OCI-LY7 (cell line): ENCODE measurements around the gene TNFRSF8. TPM values are rescaled to one million over a fixed set of nuclear protein-coding genes. Genes with fewer than 3 reads are reported as not detected.

ENCODE experiments used
- BruUV-seq: library from RNA; stranded (reverse); fragments of 400-500 nt; replicated peaks from 2 replicates; lab custom pipeline; 2021; lab: Mats Ljungman, UMichigan
- CTCF ChIA-PET: fragments of 300-600 bp; sonication (Branson Sonifier 250); formaldehyde crosslinking; loops from one replicate; lab custom pipeline; 2022; ENCODE audit warnings: antibody characterized with exemption; ENCODE audit not compliant: unreplicated experiment; lab: Charles Lee
- POLR2A ChIA-PET: fragments of 300-600 bp; sonication (Branson Sonifier 250); formaldehyde crosslinking; loops from one replicate; lab custom pipeline; 2022; ENCODE audit warnings: antibody characterized with exemption; lab: Charles Lee
- DNase-seq: peaks from one replicate; pipeline ENCODE4 v3.0.0-alpha.2; 2015; ENCODE audit warnings: low spot score
- H2AFZ ChIP-seq: fragments of 200-600 bp; sonication (generic), shearing (Covaris generic); 2 replicates; pipeline ENCODE4 v1.6.1; 2014; ENCODE audit warnings: mild to moderate bottlenecking, antibody characterized with exemption, low read length, moderate library complexity
- H3K27ac ChIP-seq: fragments of 200-600 bp; sonication (generic); 2 replicates; pipeline ENCODE4 v1.5.1; 2014; ENCODE audit warnings: mixed run types, low read depth, mild to moderate bottlenecking, moderate library complexity, low read length, inconsistent platforms; ENCODE audit not compliant: poor library complexity, severe bottlenecking
- H3K36me3 ChIP-seq: fragments of 200-600 bp; sonication (generic); 2 replicates; pipeline ENCODE4 v1.6.1; 2014; ENCODE audit warnings: mild to moderate bottlenecking, antibody characterized with exemption, low read length, moderate library complexity, mixed read lengths; ENCODE audit not compliant: insufficient read depth
- H3K4me1 ChIP-seq: fragments of 200-600 bp; sonication (generic); 2 replicates; pipeline ENCODE4 v1.5.1; 2014; ENCODE audit warnings: mild to moderate bottlenecking, low read length; ENCODE audit not compliant: insufficient read depth, poor library complexity, severe bottlenecking
- H3K4me2 ChIP-seq: fragments of 200-600 bp; sonication (generic); 2 replicates; pipeline ENCODE4 v1.6.1; 2014; ENCODE audit warnings: mild to moderate bottlenecking, low read length
- H3K4me3 ChIP-seq: fragments of 200-600 bp; sonication (generic); 2 replicates; pipeline ENCODE4 v1.5.1; 2014; ENCODE audit warnings: mild to moderate bottlenecking, low read depth, low read length; ENCODE audit not compliant: poor library complexity, severe bottlenecking
- H3K79me2 ChIP-seq: fragments of 200-600 bp; sonication (generic); 2 replicates; pipeline ENCODE4 v1.6.1; 2016; ENCODE audit warnings: low read depth, mild to moderate bottlenecking, low read length, moderate library complexity, mixed read lengths; ENCODE audit not compliant: insufficient read depth
- H3K9me2 ChIP-seq: fragments of 200-600 bp; sonication (generic); 2 replicates; pipeline ENCODE4 v1.6.1; 2016; ENCODE audit warnings: mild to moderate bottlenecking, low read length, mixed read lengths; ENCODE audit not compliant: insufficient read depth
- H3K9me3 ChIP-seq: fragments of 200-600 bp; sonication (generic); 2 replicates; pipeline ENCODE4 v1.6.1; 2014; ENCODE audit warnings: mild to moderate bottlenecking, mixed run types, low read length, mixed read lengths
- H4K20me1 ChIP-seq: fragments of 200-600 bp; sonication (generic); 2 replicates; pipeline ENCODE4 v1.6.1; 2014; ENCODE audit warnings: mild to moderate bottlenecking, antibody characterized with exemption, low read length, moderate library complexity, mixed read lengths; ENCODE audit not compliant: insufficient read depth
- EZH2phosphoT487 ChIP-seq: fragments of 200-600 bp; sonication (generic); IDR thresholded peaks from 2 replicates; pipeline ENCODE4 v1.6.1; 2018; ENCODE audit warnings: low read depth, borderline replicate concordance, mild to moderate bottlenecking, mixed run types, antibody characterized with exemption, low read length, moderate library complexity, mixed read lengths
- intact Hi-C: fragments of 100-400 bp; cut with micrococcal nuclease; formaldehyde crosslinking; loops from one replicate; pipeline ENCODE4 v1.10.0; 2022; ENCODE audit not compliant: unreplicated experiment
- total RNA-seq, 2 experiments: library from RNA; depleted of rRNA in 1 of 2; stranded (reverse); fragments of >200 nt in 1 of 2; shearing (Covaris generic) in 1 of 2; gene quantifications; 2 replicates each; pipeline ENCODE4 v1.2.3, GENCODE V29; 2014 to 2022
- TF ChIP-seq, protein P1 (sequence below): fragments of 200-600 bp; sonication (generic); conservative IDR thresholded peaks from 2 replicates; pipeline ENCODE4 v1.5.1; 2014; ENCODE audit warnings: mild to moderate bottlenecking, antibody characterized with exemption, low read length, moderate library complexity, mixed read lengths

The TNFRSF8 gene
- total RNA-seq, 2 experiments from 2014 or later: 0.29 TPM; not detected in 1

DNA sequence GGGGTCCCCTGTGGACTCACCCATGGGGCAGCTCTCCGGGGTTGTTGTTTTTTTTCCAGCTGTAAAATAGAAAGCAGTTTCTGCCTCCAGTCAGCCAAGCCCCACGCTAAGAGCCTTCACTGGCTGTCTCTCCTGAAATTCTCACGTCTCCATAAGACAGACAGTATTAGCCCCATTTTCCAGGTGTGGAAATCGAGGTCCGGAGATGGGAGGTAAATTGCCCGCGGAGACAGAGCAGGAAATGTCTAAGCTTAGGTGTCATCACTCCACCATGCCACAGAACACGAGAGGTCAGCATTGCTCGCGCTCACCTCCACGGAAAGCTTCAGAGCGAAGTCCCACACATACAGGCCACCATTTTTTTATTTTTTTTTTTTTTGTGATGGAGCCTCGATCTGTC lies 44.6 kb downstream of the TNFRSF8 start:
- TF ChIP-seq EZH2phosphoT487: no peak
- TF ChIP-seq, protein P1, sequence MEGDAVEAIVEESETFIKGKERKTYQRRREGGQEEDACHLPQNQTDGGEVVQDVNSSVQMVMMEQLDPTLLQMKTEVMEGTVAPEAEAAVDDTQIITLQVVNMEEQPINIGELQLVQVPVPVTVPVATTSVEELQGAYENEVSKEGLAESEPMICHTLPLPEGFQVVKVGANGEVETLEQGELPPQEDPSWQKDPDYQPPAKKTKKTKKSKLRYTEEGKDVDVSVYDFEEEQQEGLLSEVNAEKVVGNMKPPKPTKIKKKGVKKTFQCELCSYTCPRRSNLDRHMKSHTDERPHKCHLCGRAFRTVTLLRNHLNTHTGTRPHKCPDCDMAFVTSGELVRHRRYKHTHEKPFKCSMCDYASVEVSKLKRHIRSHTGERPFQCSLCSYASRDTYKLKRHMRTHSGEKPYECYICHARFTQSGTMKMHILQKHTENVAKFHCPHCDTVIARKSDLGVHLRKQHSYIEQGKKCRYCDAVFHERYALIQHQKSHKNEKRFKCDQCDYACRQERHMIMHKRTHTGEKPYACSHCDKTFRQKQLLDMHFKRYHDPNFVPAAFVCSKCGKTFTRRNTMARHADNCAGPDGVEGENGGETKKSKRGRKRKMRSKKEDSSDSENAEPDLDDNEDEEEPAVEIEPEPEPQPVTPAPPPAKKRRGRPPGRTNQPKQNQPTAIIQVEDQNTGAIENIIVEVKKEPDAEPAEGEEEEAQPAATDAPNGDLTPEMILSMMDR: no peak
- no peaks in the 10 kb centered on the region for H3K36me3 ChIP-seq
- H3K4me2 ChIP-seq: no peak overlapping the region
- DNase-seq: no peak
- H3K79me2 ChIP-seq: no peaks in the 10 kb centered on the region
- no TSS peak for BruUV-seq
- intact Hi-C loops: no loop called here
- no peak overlapping the region for H3K4me3 ChIP-seq
- no peaks in the 10 kb centered on the region for H3K4me1 ChIP-seq
- H3K9me2 ChIP-seq: no peaks in the 10 kb centered on the region
- no peak overlapping the region for H3K27ac ChIP-seq
- no peaks in the 10 kb centered on the region for H4K20me1 ChIP-seq
- ChIA-PET CTCF (no interaction called here), POLR2A (interaction anchor here (0.6 to 1.1 kb wide), 2 partner anchors 32 to 265 kb away, joined by 4 to 5 read pairs; no protein-coding TSS in a partner anchor)
- H2AFZ ChIP-seq: no peak overlapping the region
- H3K9me3 ChIP-seq: no peaks in the 10 kb centered on the region

DNA sequence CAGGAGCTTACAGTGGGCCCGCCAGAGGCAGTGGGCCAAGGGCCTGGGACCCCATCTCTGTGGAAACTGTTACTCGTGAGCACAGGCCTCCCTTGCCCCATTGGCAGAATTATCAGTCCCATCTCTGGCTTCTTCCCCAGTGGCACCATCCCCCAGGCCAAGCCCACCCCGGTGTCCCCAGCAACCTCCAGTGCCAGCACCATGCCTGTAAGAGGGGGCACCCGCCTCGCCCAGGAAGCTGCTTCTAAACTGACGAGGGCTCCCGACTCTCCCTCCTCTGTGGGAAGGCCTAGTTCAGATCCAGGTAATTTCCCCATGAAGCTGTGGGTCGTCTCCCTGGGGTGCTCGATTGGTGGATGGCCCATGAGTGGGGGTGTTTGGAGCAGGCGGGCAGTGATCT lies 46.8 kb downstream of the TNFRSF8 start:
- H3K9me2 ChIP-seq: no peaks in the 10 kb centered on the region
- H4K20me1 ChIP-seq: no peaks in the 10 kb centered on the region
- H3K4me2 ChIP-seq: no peak overlapping the region
- no peaks in the 10 kb centered on the region for H3K36me3 ChIP-seq
- H3K4me1 ChIP-seq: no peaks in the 10 kb centered on the region
- no peaks in the 10 kb centered on the region for H3K9me3 ChIP-seq
- no peak overlapping the region for H3K27ac ChIP-seq
- H3K4me3 ChIP-seq: no peak overlapping the region
- no peak overlapping the region for H2AFZ ChIP-seq
- intact Hi-C loops: no loop called here
- DNase-seq: no peak
- H3K79me2 ChIP-seq: no peaks in the 10 kb centered on the region
- ChIA-PET CTCF (no interaction called here), POLR2A (no interaction called here)
- BruUV-seq: no TSS peak
- TF ChIP-seq, protein P1: no peak
- TF ChIP-seq EZH2phosphoT487: no peak

DNA sequence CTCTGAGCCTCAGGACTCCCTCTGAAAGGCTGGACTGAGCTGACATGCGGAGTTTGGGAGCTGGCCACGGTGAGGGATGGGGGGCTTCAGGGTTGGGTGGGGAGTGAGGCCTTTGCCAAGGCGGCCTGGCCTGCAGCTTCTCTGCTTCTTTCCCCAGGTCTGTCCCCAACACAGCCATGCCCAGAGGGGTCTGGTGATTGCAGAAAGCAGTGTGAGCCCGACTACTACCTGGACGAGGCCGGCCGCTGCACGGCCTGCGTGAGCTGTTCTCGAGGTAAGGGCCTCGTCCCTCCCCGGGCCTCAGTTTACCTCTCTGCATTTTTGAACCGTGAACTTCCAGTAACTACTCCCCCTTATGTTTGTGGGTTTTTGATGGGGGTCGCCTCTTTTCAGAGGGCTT lies 48.6 kb downstream of the TNFRSF8 start:
- Histone ChIP-seq H2AFZ (no peak overlapping the region), H3K4me2 (no peak overlapping the region), H3K36me3 (no peaks in the 10 kb centered on the region), H3K4me1 (no peaks in the 10 kb centered on the region), H3K4me3 (no peak overlapping the region), H3K9me3 (no peaks in the 10 kb centered on the region), H3K27ac (no peak overlapping the region), H3K79me2 (no peaks in the 10 kb centered on the region), H4K20me1 (no peaks in the 10 kb centered on the region), H3K9me2 (no peaks in the 10 kb centered on the region)
- TF ChIP-seq, protein P1: no peak
- no peak for TF ChIP-seq EZH2phosphoT487
- CTCF ChIA-PET: no interaction called here
- no peak for DNase-seq
- intact Hi-C loops: no loop called here
- BruUV-seq: no TSS peak
- POLR2A ChIA-PET: no interaction called here
